ENCODE data around the gene PDYN. TPM values are rescaled to one million over a fixed set of nuclear protein-coding genes. Genes with fewer than 3 reads are reported as not detected.

PDYN gene
- total RNA-seq, 2 experiments from 2014 or later: not detected

Other genes with a start within 250 kb of the PDYN start
- gene SIRPA, start 98.7 kb downstream of the PDYN start, total RNA-seq: not detected
- gene STK35, start 107.8 kb upstream of the PDYN start, total RNA-seq: 10 to 100 TPM; 14.9 to 16.2 TPM

Data from activated CD8-positive, alpha-beta T cell treated with anti-CD3 and anti-CD28 coated beads, Interleukin-2, amount 10 ng/mL, durations not matched to agents 7 days and 5 days (primary cell).